ENCODE results near the gene HIF1A.

HIF1A gene

GRCh38 chr14:61751475-61751989 is 56.2 kb downstream of the HIF1A start:
- Histone ChIP-seq H3K27me3 (ENCODE audit: insufficient read depth, low read length, poor library complexity) (no peaks in the 10 kb centered on the region), H3K4me3 (ENCODE audit: low read depth in 1 of 2, low read length in 2 of 2) (no peak overlapping the region), H3K79me2 (ENCODE audit: insufficient read depth, low read length) (no peaks in the 10 kb centered on the region), H4K20me1 (ENCODE audit: insufficient read depth, low read length) (no peaks in the 10 kb centered on the region), H3K9me3 (ENCODE audit: insufficient read depth, low read length, severe bottlenecking) (no peaks in the 10 kb centered on the region), H2AFZ (ENCODE audit: low read depth, low read length) (no peak overlapping the region), H3K4me1 (ENCODE audit: insufficient read depth, low read length) (no peaks in the 10 kb centered on the region), H3K4me2 (ENCODE audit: insufficient read depth, low read length) (peak overlapping the region; percentile 50), H3K36me3 (ENCODE audit: insufficient read depth, low read length) (peaks cover 21% of the 10 kb centered on the region), H3K27ac (ENCODE audit: low read length) (no peak overlapping the region), H3K9ac (ENCODE audit: low read depth, low read length) (no peak overlapping the region)
- ATAC-seq (ENCODE audit: insufficient read depth, low read depth) (no peak), DNase-seq (no peak)
- TF ChIP-seq, protein P1, sequence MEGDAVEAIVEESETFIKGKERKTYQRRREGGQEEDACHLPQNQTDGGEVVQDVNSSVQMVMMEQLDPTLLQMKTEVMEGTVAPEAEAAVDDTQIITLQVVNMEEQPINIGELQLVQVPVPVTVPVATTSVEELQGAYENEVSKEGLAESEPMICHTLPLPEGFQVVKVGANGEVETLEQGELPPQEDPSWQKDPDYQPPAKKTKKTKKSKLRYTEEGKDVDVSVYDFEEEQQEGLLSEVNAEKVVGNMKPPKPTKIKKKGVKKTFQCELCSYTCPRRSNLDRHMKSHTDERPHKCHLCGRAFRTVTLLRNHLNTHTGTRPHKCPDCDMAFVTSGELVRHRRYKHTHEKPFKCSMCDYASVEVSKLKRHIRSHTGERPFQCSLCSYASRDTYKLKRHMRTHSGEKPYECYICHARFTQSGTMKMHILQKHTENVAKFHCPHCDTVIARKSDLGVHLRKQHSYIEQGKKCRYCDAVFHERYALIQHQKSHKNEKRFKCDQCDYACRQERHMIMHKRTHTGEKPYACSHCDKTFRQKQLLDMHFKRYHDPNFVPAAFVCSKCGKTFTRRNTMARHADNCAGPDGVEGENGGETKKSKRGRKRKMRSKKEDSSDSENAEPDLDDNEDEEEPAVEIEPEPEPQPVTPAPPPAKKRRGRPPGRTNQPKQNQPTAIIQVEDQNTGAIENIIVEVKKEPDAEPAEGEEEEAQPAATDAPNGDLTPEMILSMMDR (IDR thresholded peaks at IDR 0.05; ENCODE audit: borderline replicate concordance, extremely low read depth, low read length, poor library complexity, severe bottlenecking), result no peak
- no peak for TF ChIP-seq EZH2 (IDR thresholded peaks at IDR 0.05; ENCODE audit: borderline replicate concordance, low read depth, low read length, severe bottlenecking)

DNA sequence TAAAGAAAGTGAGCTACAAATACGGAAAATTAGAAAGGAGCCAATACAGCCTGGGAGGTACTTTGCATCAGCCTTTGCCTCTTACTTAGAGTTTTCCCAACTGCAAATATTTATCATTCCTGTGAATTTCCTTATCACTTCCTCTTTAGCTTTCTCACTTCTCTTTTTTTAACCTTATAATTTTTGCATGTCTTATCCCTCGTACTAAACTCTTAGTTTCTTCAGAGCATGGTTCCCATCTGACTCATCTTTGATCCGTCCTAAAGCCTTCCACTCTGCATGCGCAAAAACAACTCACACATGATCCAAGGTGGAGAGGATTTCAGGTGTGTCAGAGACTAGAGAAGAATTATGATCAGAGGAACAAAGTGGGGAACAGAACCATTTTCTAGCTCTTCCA is 57.3 kb downstream of the HIF1A start:
- TF ChIP-seq EZH2 (IDR thresholded peaks at IDR 0.05; ENCODE audit: borderline replicate concordance, low read depth, low read length, severe bottlenecking), result no peak
- TF ChIP-seq, protein P1 (IDR thresholded peaks at IDR 0.05; ENCODE audit: borderline replicate concordance, extremely low read depth, low read length, poor library complexity, severe bottlenecking), result no peak
- H3K4me1 ChIP-seq (ENCODE audit: insufficient read depth, low read length), result no peaks in the 10 kb centered on the region
- no peaks in the 10 kb centered on the region for H3K79me2 ChIP-seq (ENCODE audit: insufficient read depth, low read length)
- peaks cover 10% of the 10 kb centered on the region; the same call in 1 of the 2 replicates for H3K36me3 ChIP-seq (ENCODE audit: insufficient read depth, low read length)
- no peak overlapping the region for H3K4me2 ChIP-seq (ENCODE audit: insufficient read depth, low read length)
- no peak overlapping the region for H3K4me3 ChIP-seq (ENCODE audit: low read depth in 1 of 2, low read length in 2 of 2)
- H4K20me1 ChIP-seq (ENCODE audit: insufficient read depth, low read length), result no peaks in the 10 kb centered on the region
- no peak for DNase-seq
- no peak overlapping the region for H3K9ac ChIP-seq (ENCODE audit: low read depth, low read length)
- no peak for ATAC-seq (ENCODE audit: insufficient read depth, low read depth)
- no peak overlapping the region for H3K27ac ChIP-seq (ENCODE audit: low read length)
- no peak overlapping the region for H2AFZ ChIP-seq (ENCODE audit: low read depth, low read length)
- H3K9me3 ChIP-seq (ENCODE audit: insufficient read depth, low read length, severe bottlenecking), result no peaks in the 10 kb centered on the region
- no peaks in the 10 kb centered on the region for H3K27me3 ChIP-seq (ENCODE audit: insufficient read depth, low read length, poor library complexity)

- H3K79me2 ChIP-seq (ENCODE audit: insufficient read depth, low read length), result no peaks in the 10 kb centered on the region
- DNase-seq (no peak), ATAC-seq (ENCODE audit: insufficient read depth, low read depth) (peak; percentile 24; the same call in 1 of the 3 replicates)
- no peaks in the 10 kb centered on the region for H3K9me3 ChIP-seq (ENCODE audit: insufficient read depth, low read length, severe bottlenecking)
- H3K27ac ChIP-seq (ENCODE audit: low read length), result no peak overlapping the region
- no peak overlapping the region for H2AFZ ChIP-seq (ENCODE audit: low read depth, low read length)
- no peak overlapping the region for H3K4me3 ChIP-seq (ENCODE audit: low read depth in 1 of 2, low read length in 2 of 2)
- H3K36me3 ChIP-seq (ENCODE audit: insufficient read depth, low read length), result peaks cover 3% of the 10 kb centered on the region; the same call in 1 of the 2 replicates
- no peaks in the 10 kb centered on the region for H3K4me1 ChIP-seq (ENCODE audit: insufficient read depth, low read length)
- H4K20me1 ChIP-seq (ENCODE audit: insufficient read depth, low read length), result no peaks in the 10 kb centered on the region
- H3K9ac ChIP-seq (ENCODE audit: low read depth, low read length), result no peak overlapping the region
- no peak overlapping the region for H3K4me2 ChIP-seq (ENCODE audit: insufficient read depth, low read length)
- no peak for TF ChIP-seq EZH2 (IDR thresholded peaks at IDR 0.05; ENCODE audit: borderline replicate concordance, low read depth, low read length, severe bottlenecking)
- TF ChIP-seq, protein P1 (IDR thresholded peaks at IDR 0.05; ENCODE audit: borderline replicate concordance, extremely low read depth, low read length, poor library complexity, severe bottlenecking), result peak; percentile 25
- no peaks in the 10 kb centered on the region for H3K27me3 ChIP-seq (ENCODE audit: insufficient read depth, low read length, poor library complexity)
Observed at GRCh38 chr14:61753631-61754030, 58.3 kb downstream of the HIF1A start.
